Ectodermal cell (in vitro differentiated cells): Measurements from ENCODE around the gene ABCF1. TPM values are rescaled to one million over a fixed set of nuclear protein-coding genes. Genes with fewer than 3 reads are reported as not detected.
"Not testable (repeated sequence)": the region's sequence is repeated elsewhere in the genome, so short reads cannot be mapped to it uniquely, and the experiment has no call there.

Experiments used
- H3K27ac ChIP-seq: 2 replicates; pipeline ENCODE4 v1.7.0; 2013; ENCODE audit warnings: mild to moderate bottlenecking, low read depth, low read length; ENCODE audit not compliant: insufficient read depth, poor library complexity, severe bottlenecking
- H3K27me3 ChIP-seq: 2 replicates; pipeline ENCODE4 v1.7.0; 2013; ENCODE audit warnings: mild to moderate bottlenecking, low read length; ENCODE audit not compliant: insufficient read depth, control insufficient read depth, poor library complexity, severe bottlenecking
- H3K36me3 ChIP-seq: one replicate; pipeline ENCODE4 v1.7.0; 2013; ENCODE audit warnings: low read length; ENCODE audit not compliant: control insufficient read depth, insufficient read depth
- H3K4me1 ChIP-seq: one replicate; pipeline ENCODE4 v1.7.0; 2013; ENCODE audit warnings: low read length; ENCODE audit not compliant: control insufficient read depth, insufficient read depth
- H3K4me3 ChIP-seq: 2 replicates; pipeline ENCODE4 v1.7.0; 2013; ENCODE audit warnings: low read depth, low read length, control low read depth; ENCODE audit not compliant: insufficient read depth
- H3K9me3 ChIP-seq: 2 replicates; pipeline ENCODE4 v1.7.0; 2013; ENCODE audit warnings: mild to moderate bottlenecking, low read length, moderate library complexity; ENCODE audit not compliant: control insufficient read depth
- WGBS, 2 experiments: methylation state at CpG; one replicate each; pipeline ENCODE4 v1.1.7; 2013; ENCODE audit warnings: missing lambda C conversion rate in 2 of 2; 5-methylcytosine and 5-hydroxymethylcytosine counted together
- polyA plus RNA-seq, 4 experiments: library from polyadenylated mRNA; stranded (reverse); fragments of 50-300 nt; gene quantifications; one replicate each; pipeline ENCODE4 v1.2.3, GENCODE V29; 2013

Gene ABCF1
- polyA plus RNA-seq (2013, experiment 1 of 4) = 123 TPM
- 126 TPM for polyA plus RNA-seq (2013, experiment 2 of 4)
- 74.0 TPM for polyA plus RNA-seq (2013, experiment 3 of 4)
- 82.8 TPM for polyA plus RNA-seq (2013, experiment 4 of 4)

DNA sequence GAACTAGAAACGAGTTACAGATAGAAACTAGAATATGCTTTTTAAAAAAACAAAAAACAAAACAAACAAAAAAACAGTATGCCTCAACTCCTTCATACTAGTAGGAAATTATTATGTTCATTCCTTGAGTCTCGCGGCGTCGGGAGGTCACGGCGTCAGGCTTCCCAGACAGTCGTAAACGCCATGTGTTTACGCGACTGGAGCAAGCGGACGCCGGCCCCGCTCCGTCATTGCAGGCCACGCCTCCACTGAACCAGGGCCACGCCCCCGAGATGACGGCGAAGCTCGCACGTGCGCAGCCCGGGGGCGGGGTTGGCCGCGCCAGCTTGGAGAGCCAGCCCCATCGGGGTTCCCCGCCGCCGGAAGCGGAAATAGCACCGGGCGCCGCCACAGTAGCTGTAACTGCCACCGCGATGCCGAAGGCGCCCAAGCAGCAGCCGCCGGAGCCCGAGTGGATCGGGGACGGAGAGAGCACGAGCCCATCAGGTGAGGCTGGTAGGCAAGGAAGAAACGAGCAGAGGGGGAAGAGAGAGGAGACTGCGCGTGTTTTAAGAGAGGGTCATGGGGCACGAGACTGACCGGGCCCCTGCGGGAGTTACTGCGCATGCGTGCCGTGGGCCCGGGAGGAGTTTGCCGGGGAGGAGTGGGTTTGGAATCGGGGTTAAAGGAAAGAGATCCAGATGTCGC is at the start of gene ABCF1:
Gene ABCF1 (plus strand): TSS at position 368 of the 687 bp plus-strand sequence. CDS start 46 bp downstream, at position 414.
- peaks cover 13% of the 10 kb centered on the region for H3K27me3 ChIP-seq
- no peaks in the 10 kb centered on the region for H3K36me3 ChIP-seq
- peaks cover 12% of the 10 kb centered on the region for H3K4me1 ChIP-seq
- WGBS, 2 experiments = 0 to 1% methylated on average over 59 of the region's 59 CpGs
- peak within 1 kb of the TSS; percentile 91 for H3K4me3 ChIP-seq
- H3K9me3 ChIP-seq = no peaks in the 10 kb centered on the region
- peak within 1 kb of the TSS; percentile 81 for H3K27ac ChIP-seq

- not testable (repeated sequence) for H3K27ac ChIP-seq, H3K4me1 ChIP-seq, H3K4me3 ChIP-seq, H3K9me3 ChIP-seq, H3K27me3 ChIP-seq, H3K36me3 ChIP-seq
- WGBS, 2 experiments = 91 to 93% methylated on average over 5 of the region's 5 CpGs
These were observed 49.3 kb upstream of the ABCF1 start for GRCh38 chr6:30521952-30522351.

DNA sequence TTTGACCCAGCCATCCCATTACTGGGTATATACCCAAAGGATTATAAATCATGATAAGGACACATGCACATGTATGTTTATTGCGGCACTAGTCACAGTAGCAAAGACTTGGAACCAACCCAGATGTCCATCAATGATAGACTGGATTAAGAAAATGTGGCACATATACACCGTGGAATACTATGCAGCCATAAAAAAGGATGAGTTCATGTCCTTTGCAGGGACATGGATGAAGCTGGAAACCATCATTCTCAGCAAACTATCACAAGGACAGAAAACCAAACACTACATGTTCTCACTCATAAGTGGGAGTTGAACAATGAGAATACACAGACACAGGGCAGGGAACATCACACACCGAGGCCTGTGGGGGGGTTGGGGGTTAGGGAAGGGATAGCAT is 44.8 kb upstream of the ABCF1 start:
- not testable (repeated sequence) for H3K27ac ChIP-seq, H3K36me3 ChIP-seq, H3K4me1 ChIP-seq, H3K27me3 ChIP-seq, H3K4me3 ChIP-seq, H3K9me3 ChIP-seq
- WGBS, 2 experiments = 87 to 100% methylated on average over 2 of the region's 3 CpGs

DNA sequence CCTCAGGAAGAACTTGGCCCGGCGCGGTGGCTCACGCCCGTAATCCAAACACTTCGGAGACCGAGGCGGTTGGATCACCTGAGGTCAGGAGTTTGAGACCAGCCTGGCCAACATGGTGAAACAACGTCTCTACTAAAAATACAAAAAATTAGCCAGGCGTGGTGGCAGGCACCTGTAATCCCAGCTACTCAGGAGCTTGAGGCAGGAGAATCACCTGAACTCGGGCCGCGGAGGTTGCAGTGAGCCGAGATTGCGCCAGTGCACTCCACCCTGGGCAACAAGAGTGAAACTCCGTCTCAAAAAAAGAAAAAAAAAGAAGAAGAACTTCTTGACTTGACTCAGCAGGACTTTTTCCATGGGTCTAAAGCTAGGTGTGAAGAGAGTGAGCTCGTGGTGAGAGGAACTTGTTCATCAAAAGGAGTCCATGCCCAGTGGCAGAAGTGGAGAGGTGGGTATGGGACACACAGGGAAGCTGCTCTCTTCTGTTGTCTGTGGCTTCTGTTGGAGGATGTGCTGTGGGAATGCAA is 41.8 kb upstream of the ABCF1 start:
- not testable (repeated sequence) for H3K27me3 ChIP-seq, H3K36me3 ChIP-seq, H3K9me3 ChIP-seq, H3K4me3 ChIP-seq, H3K4me1 ChIP-seq, H3K27ac ChIP-seq
- WGBS, 2 experiments = 92 to 95% methylated on average over 17 of the region's 17 CpGs

DNA sequence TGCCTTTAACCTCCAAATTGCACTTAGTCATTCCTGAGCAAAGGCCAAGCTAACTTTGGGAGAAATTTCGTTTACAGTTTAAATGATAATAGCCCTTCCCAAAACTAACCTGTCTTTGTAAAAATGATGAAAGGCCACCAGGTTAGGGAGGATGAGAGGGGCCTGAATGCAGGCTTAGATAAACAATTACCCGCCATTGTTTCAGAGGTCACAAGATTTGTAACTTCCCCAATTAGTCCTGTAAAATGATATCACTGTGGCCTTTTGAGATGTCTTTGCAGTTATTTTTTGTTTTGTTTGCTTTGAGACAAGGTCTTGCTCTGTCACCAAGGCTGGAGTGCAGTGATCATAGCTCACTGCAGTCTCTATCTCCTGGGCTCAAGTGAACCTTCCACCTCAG is 41.2 kb upstream of the ABCF1 start:
- H3K36me3 ChIP-seq = no peaks in the 10 kb centered on the region
- H3K9me3 ChIP-seq = no peaks in the 10 kb centered on the region
- H3K27ac ChIP-seq = no peak overlapping the region
- H3K4me3 ChIP-seq = no peak overlapping the region
- WGBS, 2 experiments = 71 to 85% methylated on average over 2 of the region's 2 CpGs
- H3K27me3 ChIP-seq = no peaks in the 10 kb centered on the region
- H3K4me1 ChIP-seq = no peaks in the 10 kb centered on the region

DNA sequence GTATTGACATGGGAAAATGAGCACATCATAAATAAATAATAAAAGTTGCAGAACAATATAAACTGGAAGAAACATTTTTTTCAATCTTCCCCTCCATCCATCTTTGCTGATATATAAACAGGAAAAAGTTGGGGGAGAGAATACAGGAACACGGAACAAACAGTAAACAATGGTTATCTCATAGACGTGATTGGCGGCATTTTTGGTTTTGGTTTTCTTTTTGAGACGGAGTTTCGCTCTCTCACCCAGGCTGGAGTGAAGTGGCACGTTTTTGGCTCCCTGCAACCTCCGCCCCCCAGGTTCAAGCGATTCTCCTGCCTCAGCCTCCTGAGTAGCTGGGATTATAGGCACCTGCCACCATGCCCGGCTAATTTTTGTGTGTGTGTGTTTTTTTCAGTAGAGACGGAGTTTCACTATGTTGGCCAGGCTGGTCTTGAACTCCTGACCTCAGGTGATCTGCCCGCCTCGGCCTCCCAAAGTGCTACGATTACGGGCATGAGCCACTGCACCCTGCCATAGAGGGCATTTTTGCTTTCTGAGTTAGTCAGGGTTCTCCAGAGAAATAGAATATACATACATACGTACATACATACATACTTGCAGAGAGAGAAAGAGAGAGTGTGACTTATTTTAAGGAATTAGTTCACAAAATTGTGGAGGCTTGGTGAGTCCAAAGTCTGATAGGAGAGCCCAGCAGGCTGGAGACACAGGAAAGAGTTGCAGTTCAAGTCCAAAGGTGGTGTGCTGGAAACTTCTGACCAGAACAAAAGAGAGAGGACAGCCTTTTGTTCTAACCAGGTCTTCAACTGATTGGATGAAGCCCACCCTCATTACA is 37.6 kb upstream of the ABCF1 start:
- Histone ChIP-seq H3K9me3 (no peaks in the 10 kb centered on the region), H3K4me1 (no peaks in the 10 kb centered on the region), H3K36me3 (no peaks in the 10 kb centered on the region), H3K27me3 (no peaks in the 10 kb centered on the region), H3K27ac (no peak overlapping the region), H3K4me3 (no peak overlapping the region)
- 85 to 92% methylated on average over 14 of the region's 15 CpGs for WGBS, 2 experiments

DNA sequence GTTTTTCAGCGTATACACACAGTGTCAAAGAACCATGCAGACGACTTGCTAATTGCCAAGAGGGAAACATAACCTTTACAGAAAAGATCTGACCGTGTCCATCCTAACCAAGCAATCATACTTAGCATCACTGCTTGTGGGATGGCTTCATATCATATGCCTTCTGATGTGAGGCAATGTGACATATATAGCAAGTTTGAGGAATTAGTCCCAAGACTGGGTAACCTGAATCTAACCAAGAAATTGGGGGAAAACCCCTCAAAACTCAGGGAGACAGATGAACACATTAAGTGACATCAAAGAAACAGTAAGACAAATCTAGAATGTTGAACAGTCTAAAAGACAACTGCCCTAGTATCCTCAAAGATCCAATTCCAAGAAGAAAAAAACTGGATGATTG is 33.3 kb upstream of the ABCF1 start:
- WGBS, 2 experiments = 93% methylated on average over 3 of the region's 3 CpGs
- H3K36me3 ChIP-seq = no peaks in the 10 kb centered on the region
- H3K9me3 ChIP-seq = no peaks in the 10 kb centered on the region
- H3K27me3 ChIP-seq = peaks cover 8% of the 10 kb centered on the region
- H3K4me1 ChIP-seq = no peaks in the 10 kb centered on the region
- no peak overlapping the region for H3K27ac ChIP-seq
- no peak overlapping the region for H3K4me3 ChIP-seq

GRCh38 chr6:30541515-30542403 is 29.5 kb upstream of the ABCF1 start:
- Histone ChIP-seq H3K9me3 (no peaks in the 10 kb centered on the region), H3K4me3 (peak overlapping the region; percentile 30), H3K4me1 (no peaks in the 10 kb centered on the region), H3K27ac (no peak overlapping the region), H3K27me3 (peaks cover 8% of the 10 kb centered on the region), H3K36me3 (peaks cover 4% of the 10 kb centered on the region)
- WGBS, 2 experiments = 26 to 27% methylated on average over 23 of the region's 23 CpGs

GRCh38 chr6:30542404-30542725 is 28.9 kb upstream of the ABCF1 start:
- Histone ChIP-seq H3K36me3 (peaks cover 7% of the 10 kb centered on the region), H3K27ac (no peak overlapping the region), H3K9me3 (no peaks in the 10 kb centered on the region), H3K4me1 (no peaks in the 10 kb centered on the region), H3K27me3 (peaks cover 8% of the 10 kb centered on the region), H3K4me3 (no peak overlapping the region)
- WGBS, 2 experiments = 67 to 69% methylated on average over 4 of the region's 4 CpGs
